Liver (tissue), 2 donors: ENCODE data around the gene CYB561.

Source experiments
- CTCF ChIP-seq: fragments of 150-350 bp; IDR thresholded peaks from 2 replicates; pipeline ENCODE4 v1.5.1; 2017; ENCODE audit warnings: improper control_type of control experiment, low read depth, low read length; ENCODE audit not compliant: missing input control
- FOXA2 ChIP-seq: IDR thresholded peaks from 2 replicates; pipeline ENCODE4 v1.6.1; 2016; ENCODE audit warnings: antibody characterized with exemption
- MAX ChIP-seq: IDR thresholded peaks from 2 replicates; pipeline ENCODE4 v1.6.1; 2016; ENCODE audit warnings: antibody characterized with exemption
- ZBTB33 ChIP-seq: IDR thresholded peaks from 2 replicates; pipeline ENCODE4 v1.6.1; 2016; ENCODE audit warnings: antibody characterized with exemption
- donor health status: healthy.

GRCh38 chr17:63440770-63441335 is 5.3 kb downstream of the CYB561 start:
- TF ChIP-seq CTCF: no peak
- no peak for TF ChIP-seq MAX
- TF ChIP-seq ZBTB33: no peak
- no peak for TF ChIP-seq FOXA2
